OCI-LY3 (cell line): ENCODE results near the gene FAM89B.

Experiments
- CTCF ChIP-seq: fragments of 200-600, 300-600 bp; sonication (generic); IDR thresholded peaks from 2 replicates; pipeline ENCODE4 v1.5.1; 2014; ENCODE audit warnings: antibody characterized with exemption, low read length, low read depth
- EZH2phosphoT487 ChIP-seq: fragments of 200-600 bp; shearing (Covaris generic); IDR thresholded peaks from 2 replicates; pipeline ENCODE4 v1.6.1; 2018; ENCODE audit warnings: antibody characterized with exemption, mixed run types, low read depth

- TF ChIP-seq CTCF = no peak
- TF ChIP-seq EZH2phosphoT487 = no peak
Measured at GRCh38 chr11:65578667-65579066, 6.3 kb downstream of the FAM89B start.
